K562 (cell line): ENCODE data around the gene PCF11. TPM values are rescaled to one million over a fixed set of nuclear protein-coding genes. Genes with fewer than 3 reads are reported as not detected.

Experiments used
- C11orf30 ChIP-seq: fragments of 450-650 bp; IDR thresholded peaks from 2 replicates; pipeline ENCODE4 v1.6.1; 2016; ENCODE audit warnings: low read depth, mild to moderate bottlenecking
- CBFA2T3 ChIP-seq: fragments of 450-650 bp; IDR thresholded peaks from 2 replicates; pipeline ENCODE4 v1.6.1; 2017
- CBX3 ChIP-seq, 2 experiments: IDR thresholded peaks; 1 replicate in 1 of 2; 2 replicates in 1 of 2; pipeline ENCODE4 v1.6.1; 2012; ENCODE audit warnings: inconsistent platforms in 2 of 2, low read length in 2 of 2, borderline replicate concordance in 1 of 2, control low read depth in 1 of 2
- CHD7 ChIP-seq: fragments of 200-600 bp; sonication (generic); IDR thresholded peaks from one replicate; pipeline ENCODE4 v1.6.1; 2012; ENCODE audit warnings: mild to moderate bottlenecking, low read depth, low read length, inconsistent platforms
- E2F8 ChIP-seq: fragments of 450-650 bp; IDR thresholded peaks from 2 replicates; pipeline ENCODE4 v1.7.1; 2018; ENCODE audit warnings: mild to moderate bottlenecking, low read depth; ENCODE audit not compliant: partially characterized antibody
- FIP1L1 ChIP-seq: fragments of 200-400 bp; formaldehyde crosslinking; IDR thresholded peaks from 2 replicates; pipeline ENCODE4 v1.6.1; 2018; ENCODE audit warnings: mild to moderate bottlenecking, low read depth, low read length; ENCODE audit not compliant: poor library complexity, severe bottlenecking
- MEF2D ChIP-seq: conservative IDR thresholded peaks from 2 replicates; pipeline ENCODE4 v1.6.1; 2016; ENCODE audit warnings: low read depth, missing genetic modification characterization, missing compliant biosample characterization
- POLR2G ChIP-seq: fragments of 200-400 bp; formaldehyde crosslinking; IDR thresholded peaks from 2 replicates; pipeline ENCODE4 v1.6.1; 2017; ENCODE audit warnings: low read depth, mild to moderate bottlenecking, antibody characterized with exemption, low read length, moderate library complexity
- SNAPC5 ChIP-seq: fragments of 250-450 bp; sonication (Bioruptor Pico); IDR thresholded peaks from 2 replicates; pipeline ENCODE4 v1.8.0; 2021; ENCODE audit warnings: moderate library complexity, mild to moderate bottlenecking, inconsistent platforms
- TAL1 ChIP-seq: fragments of 450-650 bp; IDR thresholded peaks from 2 replicates; pipeline ENCODE4 v1.6.1; 2016; ENCODE audit warnings: mild to moderate bottlenecking
- ZFX ChIP-seq: sonication (generic); formaldehyde crosslinking; IDR thresholded peaks from 2 replicates; pipeline ENCODE4 v1.8.0; 2022; ENCODE audit warnings: mild to moderate bottlenecking, missing genetic modification reagents, moderate library complexity
- ZNF354B ChIP-seq: fragments of 250-450 bp; sonication (Bioruptor Pico); IDR thresholded peaks from 2 replicates; pipeline ENCODE4 v1.4.0; 2020
- ZNF778 ChIP-seq: fragments of 450-650 bp; formaldehyde crosslinking; IDR thresholded peaks from 2 replicates; pipeline ENCODE4 v1.4.0; 2020; ENCODE audit warnings: mild to moderate bottlenecking, moderate library complexity
- ZNF830 ChIP-seq: fragments of 250-450 bp; sonication (Bioruptor Pico); IDR thresholded peaks from 2 replicates; pipeline ENCODE4 v1.5.0; 2021; ENCODE audit warnings: mild to moderate bottlenecking
- polyA plus RNA-seq, 8 experiments: library from polyadenylated mRNA; depleted of rRNA in 4 of 8; stranded (reverse) in 5 of 8; unstranded in 3 of 8; fragments of >200 nt; fragmentation: Nextera tagmentation in 2 of 8; fragmentation: Illumina TruSeq in 1 of 8; extraction: Ambion mirVana in 2 of 8; extraction: Trizol in 1 of 8; gene quantifications; 2 replicates each; pipeline versions ENCODE4 v1.2.1 to v1.2.3, GENCODE V29; 2011 to 2014; ENCODE audit warnings: inconsistent platforms in 1 of 8, missing spikeins in 1 of 8
- total RNA-seq, 7 experiments: library from RNA; depleted of rRNA in 6 of 7; stranded (reverse); fragments of >200 nt in 6 of 7; fragmentation: Illumina TruSeq in 2 of 7; extraction: Trizol in 2 of 7; gene quantifications; 2 replicates each; pipeline versions ENCODE4 v1.2.1 to v1.2.3, GENCODE V29; 2011 to 2021; ENCODE audit warnings: low replicate concordance in 1 of 7

Gene PCF11
- total and polyA plus RNA-seq, 9 of the 15 experiments (the other 6 are each of a cell fraction or from before 2014, with no cell fraction given), result 9.3 to 91.6 (median 54.4) TPM

- TF ChIP-seq CHD7 (no peak), SNAPC5 (CRISPR knock-in tag) (no peak), FIP1L1 (no peak), ZFX (peak; percentile 38; the same call in 1 of the 2 replicates), CBFA2T3 (peak; percentile 53; the same call in 1 of the 2 replicates), ZNF830 (no peak), MEF2D (tag) (no peak), E2F8 (no peak), ZNF354B (no peak), POLR2G (no peak), CBX3 (IDR thresholded peaks at IDR 0.05; ENCODE audit: borderline replicate concordance in 1 of 2, low read length in 2 of 2) (no peak), ZNF778 (CRISPR knock-in tag) (no peak), TAL1 (peak; percentile 21; the same call in 1 of the 2 replicates), C11orf30 (peak; percentile 82)
These were observed 5.5 kb upstream of the PCF11 start (continued) for GRCh38 chr11:83151274-83151977.
